ENCODE measurements around the gene F2. TPM values are rescaled to one million over a fixed set of nuclear protein-coding genes. Genes with fewer than 3 reads are reported as not detected.

The F2 gene
- total RNA-seq, 4 donors from 2014 or later = not detected

- Histone ChIP-seq H3K36me3 (peaks cover 3 to 77% (median 35%) of the 10 kb centered on the region in 3 donors), H3K27ac (no peak overlapping the region), H3K27me3 (no peaks in the 10 kb centered on the region), H3K9me3 (no peaks in the 10 kb centered on the region), H3K4me3 (no peak overlapping the region), H3K4me1 (peaks cover under 1 to 41% (median 21%) of the 10 kb centered on the region in 4 donors)
- WGBS, 2 donors = 91 to 93% methylated on average over 20 of the region's 22 CpGs
- TF ChIP-seq CTCF (IDR thresholded peaks at IDR 0.05) = no peak
- TF ChIP-seq EP300 (IDR thresholded peaks at IDR 0.05) = no peak
- no peak for TF ChIP-seq POLR2A (IDR thresholded peaks at IDR 0.05)
- no peak for DNase-seq (ENCODE audit: low spot score in 2 of 2)
Measured at GRCh38 chr11:46680815-46681214, 38.2 kb upstream of the F2 start.

- Histone ChIP-seq H3K4me3 (no peak overlapping the region), H3K9me3 (no peaks in the 10 kb centered on the region), H3K36me3 (peaks cover 3 to 81% (median 36%) of the 10 kb centered on the region in 3 donors), H3K27me3 (no peaks in the 10 kb centered on the region), H3K27ac (no peak overlapping the region), H3K4me1 (peaks cover 0 to 31% (median 12%) of the 10 kb centered on the region in 4 donors)
- 85 to 96% methylated on average over 10 to 11 of the region's 11 CpGs for WGBS, 2 donors
- TF ChIP-seq EP300 (IDR thresholded peaks at IDR 0.05) = no peak
- TF ChIP-seq POLR2A (IDR thresholded peaks at IDR 0.05) = no peak
- no peak for TF ChIP-seq CTCF (IDR thresholded peaks at IDR 0.05)
- DNase-seq (ENCODE audit: low spot score in 2 of 2) = no peak
Measured at GRCh38 chr11:46681814-46682213, 37.2 kb upstream of the F2 start.

GRCh38 chr11:46682773-46683752 lies 36.0 kb upstream of the F2 start:
- peaks cover 0 to 22% (median 9%) of the 10 kb centered on the region in 4 donors for H3K4me1 ChIP-seq
- peak overlapping the region in 2 of 4 donors; percentile 59 to 79 for H3K27ac ChIP-seq
- no peaks in the 10 kb centered on the region for H3K9me3 ChIP-seq
- 89 to 96% methylated on average over 11 of the region's 11 CpGs for WGBS, 2 donors
- no peaks in the 10 kb centered on the region for H3K27me3 ChIP-seq
- peaks cover 3 to 81% (median 45%) of the 10 kb centered on the region in 3 donors for H3K36me3 ChIP-seq
- TF ChIP-seq EP300 (IDR thresholded peaks at IDR 0.05) (no peak), POLR2A (IDR thresholded peaks at IDR 0.05) (no peak), CTCF (IDR thresholded peaks at IDR 0.05) (no peak)
- no peak overlapping the region for H3K4me3 ChIP-seq
- DNase-seq (ENCODE audit: low spot score in 2 of 2) = no peak

- H3K4me1 ChIP-seq = peaks cover 0 to 18% (median 9%) of the 10 kb centered on the region in 4 donors
- peaks cover 3 to 81% (median 35%) of the 10 kb centered on the region in 3 donors for H3K36me3 ChIP-seq
- no peak for DNase-seq (ENCODE audit: low spot score in 2 of 2)
- no peak overlapping the region for H3K4me3 ChIP-seq
- 40 to 45% methylated on average over 3 of the region's 3 CpGs for WGBS, 2 donors
- no peaks in the 10 kb centered on the region for H3K9me3 ChIP-seq
- H3K27me3 ChIP-seq = no peaks in the 10 kb centered on the region
- TF ChIP-seq CTCF (IDR thresholded peaks at IDR 0.05) = no peak
- TF ChIP-seq POLR2A (IDR thresholded peaks at IDR 0.05) = no peak
- TF ChIP-seq EP300 (IDR thresholded peaks at IDR 0.05) = no peak
- peak overlapping the region in 2 of 4 donors; percentile 59 to 79 for H3K27ac ChIP-seq
Measured at GRCh38 chr11:46684367-46684766, 34.6 kb upstream of the F2 start.

Data from tibial nerve (tissue), 4 donors.